C4-2B (cell line): Measurements from ENCODE around the gene TSPAN18.

Experiments used
- H3K27ac ChIP-seq: fragments of 450-650 bp; 2 replicates; pipeline ENCODE4 v1.5.1; 2017
- CTCF ChIP-seq: fragments of 450-650 bp; conservative IDR thresholded peaks from 2 replicates; pipeline ENCODE4 v1.5.1; 2017; ENCODE audit warnings: mild to moderate bottlenecking
- ZFX ChIP-seq: fragments of 450-650 bp; IDR thresholded peaks from 2 replicates; pipeline ENCODE4 v1.6.1; 2017

TSPAN18 gene

GRCh38 chr11:44781655-44782054, 54.9 kb downstream of the TSPAN18 start:
- no peak for TF ChIP-seq ZFX
- H3K27ac ChIP-seq: no peak overlapping the region

GRCh38 chr11:44782478-44782877, 55.7 kb downstream of the TSPAN18 start:
- H3K27ac ChIP-seq: no peak overlapping the region
- no peak for TF ChIP-seq CTCF
- TF ChIP-seq ZFX: no peak

GRCh38 chr11:44784436-44784760, 57.6 kb downstream of the TSPAN18 start:
- no peak overlapping the region for H3K27ac ChIP-seq
- no peak for TF ChIP-seq CTCF
- no peak for TF ChIP-seq ZFX

GRCh38 chr11:44784851-44785250, 58.1 kb downstream of the TSPAN18 start:
- no peak overlapping the region for H3K27ac ChIP-seq
- TF ChIP-seq ZFX (no peak), CTCF (no peak)

- TF ChIP-seq CTCF: no peak
- no peak for TF ChIP-seq ZFX
- H3K27ac ChIP-seq: no peak overlapping the region
These were observed 59.3 kb downstream of the TSPAN18 start for GRCh38 chr11:44785856-44786607.

GRCh38 chr11:44787070-44787469, 60.3 kb downstream of the TSPAN18 start:
- TF ChIP-seq CTCF (no peak), ZFX (no peak)

GRCh38 chr11:44787981-44788380, 61.2 kb downstream of the TSPAN18 start:
- TF ChIP-seq ZFX: no peak
- TF ChIP-seq CTCF: no peak

More at GRCh38 chr11:44787070-44787469, 60.3 kb downstream of the TSPAN18 start:
- H3K27ac ChIP-seq: no peak overlapping the region

GRCh38 chr11:44788536-44789261, 61.9 kb downstream of the TSPAN18 start:
- H3K27ac ChIP-seq: no peak overlapping the region
- TF ChIP-seq CTCF (no peak), ZFX (no peak)

More at GRCh38 chr11:44787981-44788380, 61.2 kb downstream of the TSPAN18 start:
- H3K27ac ChIP-seq: no peak overlapping the region
